ENCODE results near the gene MYRIP.

- no peak for TF ChIP-seq POLR2A (IDR thresholded peaks at IDR 0.05)
- no peak for TF ChIP-seq CTCF (IDR thresholded peaks at IDR 0.05)
Observed at GRCh38 chr3:40167958-40168357, 358.5 kb downstream of the MYRIP start.

Measured in thyroid gland (tissue), 4 donors.